GM18907 (cell line): Measurements from ENCODE around the gene CGNL1.

Experiments
- ATAC-seq: cut with Tn5 transposase; IDR thresholded peaks from one replicate; pipeline ENCODE4 v1.9.1; 2021; ENCODE audit warnings: mild to moderate bottlenecking, moderate library complexity; ENCODE audit not compliant: unreplicated experiment

Gene CGNL1

DNA sequence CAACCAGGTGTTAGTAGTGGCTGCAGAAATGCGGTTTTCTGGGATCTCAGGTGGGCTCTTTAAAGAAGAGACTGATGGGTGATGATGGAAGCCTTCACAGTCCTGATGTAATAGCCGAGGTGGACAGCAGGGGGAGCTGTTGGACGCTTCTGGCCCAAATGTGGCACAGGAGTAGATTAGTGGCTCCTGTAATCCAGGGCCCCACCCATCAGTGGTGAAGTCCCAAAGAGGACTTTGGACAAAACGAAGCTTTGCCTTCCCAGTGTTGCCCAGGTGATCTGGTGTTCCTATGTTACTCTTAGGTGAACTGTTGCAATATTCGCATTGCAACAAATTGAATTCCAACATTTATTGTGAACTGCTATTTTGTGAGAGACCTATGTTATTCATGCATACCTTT lies 183.6 kb downstream of the CGNL1 start:
- ATAC-seq, result no peak

DNA sequence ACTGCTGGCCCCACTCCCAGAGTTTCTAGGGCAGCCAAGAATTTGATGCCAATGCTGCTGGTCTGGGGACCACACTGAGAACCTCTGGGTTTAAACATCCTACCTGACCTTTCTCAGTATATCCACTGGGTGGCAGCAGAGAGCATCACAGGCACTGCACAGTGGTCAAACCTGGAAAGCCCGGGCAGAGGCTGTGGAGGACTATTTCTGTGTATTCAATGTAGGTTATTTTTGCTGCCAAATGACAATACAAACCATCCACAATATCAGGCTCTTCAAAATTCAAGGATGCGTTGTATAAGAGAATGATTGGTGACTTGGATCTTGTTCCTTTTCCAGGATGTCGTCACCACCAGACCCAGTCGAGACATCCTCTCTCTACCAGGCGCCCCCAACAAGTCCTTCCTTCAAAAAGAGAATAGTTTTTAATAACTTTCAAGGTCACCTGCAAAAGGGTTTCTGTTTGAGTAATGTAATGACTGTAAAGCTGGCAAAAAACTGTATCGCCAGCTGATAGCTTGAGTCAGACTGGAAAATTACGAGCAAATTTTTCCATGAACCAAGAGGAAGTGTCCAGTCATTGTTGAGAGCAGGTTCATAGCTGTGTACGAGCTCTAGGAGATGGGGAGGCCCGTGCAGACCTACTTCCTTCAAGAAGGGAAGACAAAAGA lies 184.9 kb downstream of the CGNL1 start:
- peak; percentile 85 for ATAC-seq

DNA sequence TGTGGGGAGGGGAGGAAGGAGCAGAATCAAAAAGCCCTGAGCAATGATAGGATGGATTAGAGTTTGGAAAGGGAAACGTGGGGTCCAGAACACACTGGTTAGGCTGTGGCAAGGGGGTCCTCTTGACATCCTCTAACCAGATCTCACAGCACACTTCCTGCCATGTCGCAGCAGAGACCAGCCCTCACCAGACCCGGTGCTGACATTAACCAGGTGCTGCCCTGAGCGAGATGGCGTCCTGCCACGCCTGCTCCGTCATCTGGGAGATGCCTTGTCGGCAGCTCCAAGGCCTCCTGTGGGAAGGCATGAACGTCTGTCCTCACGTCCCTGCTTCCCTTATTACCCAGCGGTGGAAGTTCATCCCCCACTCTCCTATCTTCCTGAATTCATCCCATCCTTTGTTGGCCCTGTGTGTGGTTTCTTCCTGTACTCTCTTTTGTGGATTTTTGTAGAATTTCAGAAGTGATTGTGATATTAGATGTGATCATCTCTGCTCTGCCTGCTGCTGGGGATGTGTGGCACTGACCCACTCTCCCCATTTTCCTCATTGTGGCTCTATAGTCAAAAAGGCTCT lies 186.0 kb downstream of the CGNL1 start:
- ATAC-seq, result no peak

DNA sequence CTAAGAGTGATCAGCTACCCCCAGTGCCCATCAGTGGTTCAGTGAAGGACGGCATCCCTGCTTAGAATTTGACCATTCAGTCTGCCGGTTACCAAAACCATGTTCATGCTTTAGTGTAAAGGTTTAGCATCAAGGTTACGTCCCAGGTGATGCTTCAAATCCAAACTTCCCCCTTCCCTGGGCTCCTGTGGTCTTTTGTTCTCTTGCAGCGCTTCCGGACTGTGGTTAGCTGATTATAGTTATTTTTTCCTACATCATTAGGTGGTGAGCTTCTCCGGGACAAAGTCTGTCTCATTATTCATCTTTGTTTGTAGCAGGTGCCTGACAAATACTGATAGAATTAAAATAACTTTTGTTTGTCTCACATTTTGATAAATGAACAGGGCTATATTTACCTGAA lies 187.1 kb downstream of the CGNL1 start:
- ATAC-seq, result no peak

DNA sequence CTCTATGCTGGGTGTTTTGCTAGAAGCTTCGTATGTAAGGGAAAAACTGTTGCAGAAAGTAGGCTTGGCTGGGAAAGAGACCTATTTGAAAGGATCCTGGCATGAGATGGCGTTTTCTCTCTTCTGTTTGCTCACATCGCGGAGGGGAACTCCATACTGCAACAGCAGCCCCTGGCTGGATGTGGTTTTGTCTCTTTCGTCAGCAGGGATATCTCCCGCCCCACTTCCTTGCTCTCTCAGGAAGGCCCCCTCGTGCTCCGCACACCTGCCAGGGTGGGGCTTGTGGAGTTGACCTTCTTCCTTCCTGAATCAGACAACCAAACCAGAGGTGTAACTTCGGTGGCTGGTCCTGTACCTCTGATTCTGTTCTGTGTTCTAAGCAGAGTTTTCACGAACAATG lies 189.0 kb downstream of the CGNL1 start:
- no peak for ATAC-seq

DNA sequence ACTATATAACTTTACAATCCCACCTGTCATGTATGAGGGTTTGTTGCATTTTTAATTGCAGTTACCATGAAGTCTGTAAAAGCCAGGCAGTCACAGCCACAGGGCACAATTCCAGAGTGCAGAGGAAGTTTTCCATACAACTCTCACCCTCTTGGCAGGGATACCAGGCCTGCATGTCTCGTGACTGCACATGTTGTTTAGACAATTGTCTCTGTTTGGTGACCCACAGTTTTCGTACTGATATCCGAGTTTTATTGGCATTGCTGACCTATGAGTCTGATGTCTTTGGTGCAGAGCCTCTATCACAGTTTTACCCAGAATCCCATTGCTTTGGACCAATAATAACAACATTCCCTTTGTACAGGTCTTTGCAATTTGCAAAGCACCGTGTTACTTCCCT lies 190.5 kb downstream of the CGNL1 start:
- no peak for ATAC-seq

DNA sequence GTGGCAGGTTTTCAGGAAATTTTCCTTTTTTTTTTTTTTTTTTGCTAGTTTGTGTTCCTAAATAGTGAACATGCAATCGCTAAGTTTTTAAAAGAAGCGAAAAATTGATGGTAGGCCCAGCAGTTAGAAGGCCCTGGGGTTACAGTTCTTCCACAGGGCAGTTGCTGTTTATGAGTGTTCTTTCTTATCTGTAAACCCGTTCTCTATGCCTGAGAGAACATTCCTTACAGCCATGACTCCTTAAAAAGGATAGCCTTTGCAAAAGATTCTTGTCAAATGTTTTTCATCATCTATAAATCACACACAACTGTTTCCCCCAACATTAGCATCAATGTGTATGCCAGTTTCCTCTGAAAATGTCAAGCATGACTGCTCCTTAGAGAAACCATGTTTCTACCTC lies 191.6 kb downstream of the CGNL1 start:
- ATAC-seq, result no peak

DNA sequence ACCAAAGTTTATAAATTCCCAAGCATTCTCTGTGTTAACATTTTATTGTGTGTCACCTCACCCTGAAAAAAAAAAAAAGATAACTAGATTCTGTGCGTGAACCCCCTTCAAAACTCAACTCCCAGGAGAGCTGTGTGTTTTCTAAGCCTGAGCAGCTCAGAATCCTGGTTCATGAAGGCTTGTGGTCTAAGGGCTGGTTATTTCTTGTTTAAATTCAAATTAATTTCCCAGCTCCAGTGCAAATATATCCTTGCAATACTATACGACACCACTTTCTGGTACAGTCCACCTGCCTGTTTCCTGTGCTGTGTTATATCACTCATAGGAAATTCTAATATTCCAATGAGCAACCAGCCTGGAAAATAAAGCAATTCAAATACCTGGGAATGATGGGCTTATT lies 192.0 kb downstream of the CGNL1 start:
- ATAC-seq, result no peak

DNA sequence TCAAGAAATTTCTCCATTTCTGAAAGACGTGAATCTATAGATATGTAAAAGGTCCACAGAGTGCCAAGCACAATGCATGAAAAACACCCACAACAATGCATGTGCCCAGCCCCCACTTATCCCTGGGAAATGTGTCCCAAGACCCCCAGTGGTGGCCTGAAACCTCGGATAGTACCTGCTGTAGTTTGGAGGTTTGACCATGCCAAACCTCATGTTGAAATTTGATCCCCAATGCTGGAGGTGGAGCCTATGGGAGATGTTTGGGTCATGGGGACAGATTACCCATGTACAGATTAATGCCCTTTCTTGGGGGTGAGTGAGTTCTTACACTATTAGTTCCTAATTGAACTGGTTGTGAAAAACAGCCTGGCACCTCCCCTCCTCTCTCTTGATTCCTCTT lies 194.0 kb downstream of the CGNL1 start:
- ATAC-seq, result no peak

DNA sequence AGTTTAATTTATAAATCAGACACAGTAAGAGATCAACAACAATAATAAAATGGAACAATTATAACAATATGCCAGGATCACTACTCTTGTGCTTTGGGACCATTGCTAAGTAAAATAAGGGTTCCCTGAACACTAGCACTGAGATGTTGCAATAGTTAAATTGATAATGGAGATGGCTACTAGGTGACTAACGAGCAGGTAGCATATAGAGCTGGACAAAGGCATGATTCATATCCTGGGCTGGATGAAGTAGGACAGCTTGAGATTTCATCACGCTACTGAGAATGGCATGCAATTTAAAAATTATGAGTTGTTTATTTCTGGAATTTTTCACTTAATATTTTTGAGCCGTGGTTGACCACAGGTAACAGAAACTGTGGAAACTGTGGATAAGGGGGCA lies 194.7 kb downstream of the CGNL1 start:
- ATAC-seq, result no peak

DNA sequence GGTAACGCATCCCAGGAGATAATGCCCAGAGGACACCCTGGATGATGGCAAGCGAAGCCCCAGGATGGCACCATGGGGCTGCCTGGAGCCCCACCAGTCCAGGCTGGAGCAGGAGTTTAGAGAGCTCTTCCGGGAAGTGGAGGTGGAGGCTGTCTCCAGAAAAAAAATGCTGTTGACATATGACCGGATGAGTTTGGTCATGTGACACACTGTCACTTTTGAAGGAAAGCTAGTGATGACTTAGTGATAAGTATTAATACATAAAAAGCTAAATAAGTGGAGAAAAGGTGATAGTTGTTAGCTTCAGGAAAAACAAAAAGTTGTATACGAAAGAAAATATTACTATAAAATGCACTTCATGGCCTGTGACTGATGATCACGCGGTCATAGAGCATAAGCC lies 195.4 kb downstream of the CGNL1 start:
- ATAC-seq, result no peak

DNA sequence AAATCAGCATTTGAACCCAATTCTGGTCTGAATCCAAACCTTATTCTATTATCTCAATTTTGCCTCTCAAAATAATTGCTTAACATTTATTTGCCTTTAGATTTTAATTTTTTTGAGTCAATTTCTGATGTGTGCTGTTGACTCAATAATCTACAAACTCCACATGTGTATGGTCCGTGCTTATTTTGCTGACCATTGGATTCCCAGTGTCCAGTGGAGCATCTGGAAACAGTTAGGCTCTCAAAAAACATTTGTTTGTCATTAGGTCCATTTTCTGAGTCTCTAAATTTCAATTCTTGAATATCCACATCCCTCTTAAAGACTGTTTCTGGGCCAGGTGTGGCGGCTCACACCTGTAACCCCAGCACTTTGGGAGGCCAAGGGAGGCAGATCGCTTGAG lies 196.2 kb downstream of the CGNL1 start:
- no peak for ATAC-seq

DNA sequence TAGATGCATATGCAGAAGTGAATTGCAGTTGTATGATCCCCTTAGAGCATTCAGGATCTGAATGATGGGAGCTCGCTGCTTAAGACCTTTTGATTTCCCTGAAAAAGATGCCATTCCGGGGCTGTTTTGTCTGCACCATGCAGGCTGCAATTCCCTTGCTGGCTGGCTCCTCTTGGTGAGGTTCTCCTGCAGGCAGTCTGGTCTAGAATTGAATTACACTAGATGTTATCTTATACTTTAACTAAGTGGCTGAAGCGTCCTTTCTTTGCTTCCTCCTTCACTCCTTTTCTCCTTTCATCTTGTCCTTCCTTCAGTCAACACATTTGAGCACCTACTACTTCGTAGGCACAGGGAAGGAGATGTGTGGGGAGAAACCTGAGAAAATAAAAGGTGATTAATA lies 196.8 kb downstream of the CGNL1 start:
- no peak for ATAC-seq

DNA sequence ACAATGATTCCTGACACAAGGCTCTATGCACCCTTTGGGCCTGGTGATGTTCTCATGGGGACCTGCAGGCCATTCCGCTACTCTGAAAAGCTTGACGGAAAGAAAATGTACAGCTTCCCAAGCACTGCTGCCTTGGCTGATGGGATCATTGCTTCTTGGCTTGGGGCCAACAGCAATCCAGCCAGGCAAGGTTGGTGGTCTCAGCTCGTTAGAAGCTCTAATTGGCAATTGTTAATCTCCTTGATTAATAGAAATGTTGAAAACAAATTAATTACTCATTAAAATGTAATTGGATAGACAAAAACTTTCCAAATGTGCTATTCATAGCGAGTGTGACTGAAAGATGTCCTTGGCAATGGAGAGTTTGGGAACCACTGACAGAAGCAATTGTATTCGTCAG lies 199.1 kb downstream of the CGNL1 start:
- no peak for ATAC-seq

DNA sequence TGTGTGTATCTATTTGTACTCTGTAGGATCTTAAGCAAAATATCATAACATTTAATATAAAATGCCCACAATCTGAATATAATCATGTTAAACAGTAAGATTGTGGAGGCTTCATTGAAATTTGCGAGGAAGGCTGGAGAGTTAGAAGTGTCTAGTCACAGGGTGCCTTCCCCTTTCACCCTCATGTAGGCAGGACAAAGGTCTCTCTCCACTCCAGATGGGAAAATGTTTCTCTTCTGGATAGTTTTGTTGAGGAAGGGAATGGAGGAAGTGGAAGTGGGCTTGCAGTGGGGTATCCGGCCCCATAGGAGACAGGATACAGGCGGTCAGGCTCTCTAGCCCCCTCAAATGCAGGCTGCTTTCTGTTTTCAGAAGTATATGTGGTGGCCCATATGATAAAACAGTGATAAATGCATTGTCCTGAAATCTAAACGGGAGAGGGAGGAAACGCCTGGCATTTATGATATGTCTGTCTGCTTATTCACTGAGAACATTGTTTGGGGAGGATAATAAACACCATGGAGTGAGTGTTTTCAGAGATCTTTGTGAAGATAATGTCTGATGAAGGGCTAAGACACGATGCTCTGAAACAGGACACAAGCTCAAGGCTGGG lies 202.1 kb downstream of the CGNL1 start:
- no peak for ATAC-seq

DNA sequence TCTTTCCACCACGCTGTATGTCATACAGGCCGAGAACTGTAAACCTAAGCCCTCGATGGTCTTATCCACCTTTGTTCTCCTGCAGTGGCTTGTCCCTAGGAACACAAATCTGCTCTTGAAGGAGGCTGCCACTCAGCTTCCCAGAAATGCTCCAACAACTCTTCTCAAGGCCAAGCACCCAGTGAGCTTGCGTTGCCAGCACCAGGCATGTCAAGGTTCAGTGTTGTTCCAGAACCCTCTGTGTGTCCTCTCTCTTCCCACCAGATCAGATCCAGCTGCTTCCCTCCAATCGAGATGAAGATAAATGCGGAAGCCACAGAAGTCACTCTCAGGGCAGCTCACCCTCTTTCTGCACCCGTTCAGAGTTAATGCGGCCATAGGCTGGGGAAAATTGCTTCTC lies 204.1 kb downstream of the CGNL1 start:
- ATAC-seq, result no peak

DNA sequence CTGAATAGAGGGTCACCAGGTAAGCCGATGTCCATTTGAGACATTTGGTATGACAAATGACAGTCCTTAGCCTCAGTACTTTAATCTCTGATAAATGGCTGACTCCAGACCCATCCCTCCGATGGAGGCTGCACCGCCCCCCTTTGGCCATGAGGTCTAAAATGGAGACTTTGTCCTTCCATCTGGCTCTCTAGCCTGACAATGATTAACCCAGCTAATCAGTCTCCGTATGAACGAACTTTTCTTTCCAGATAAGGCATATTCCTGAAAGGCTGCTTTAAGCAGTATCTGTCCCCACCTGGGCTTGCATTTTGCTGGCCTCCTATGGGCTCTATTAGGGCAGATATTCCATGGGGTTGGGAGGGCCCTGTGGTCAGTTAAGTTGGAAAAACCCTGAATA lies 204.6 kb downstream of the CGNL1 start:
- no peak for ATAC-seq

DNA sequence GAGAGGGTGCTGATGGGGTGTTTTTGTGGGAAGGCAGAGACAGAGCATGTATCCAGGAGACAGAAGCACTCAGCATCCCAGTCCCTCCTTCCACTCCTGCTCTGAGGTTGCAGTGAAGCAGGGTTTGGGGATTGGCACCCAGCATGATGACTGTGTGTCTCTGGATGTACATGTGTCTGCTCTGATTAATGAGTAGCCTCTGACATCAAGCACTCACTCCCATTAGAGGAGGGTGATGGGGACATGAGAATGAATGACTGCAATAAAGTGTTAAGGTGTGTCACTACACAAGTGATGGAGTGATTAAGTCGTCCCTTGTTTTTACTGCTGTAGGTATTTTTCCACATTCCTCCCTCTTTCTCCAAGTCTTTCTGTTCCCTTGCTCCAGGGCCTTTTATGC lies 205.8 kb downstream of the CGNL1 start:
- ATAC-seq, result no peak

DNA sequence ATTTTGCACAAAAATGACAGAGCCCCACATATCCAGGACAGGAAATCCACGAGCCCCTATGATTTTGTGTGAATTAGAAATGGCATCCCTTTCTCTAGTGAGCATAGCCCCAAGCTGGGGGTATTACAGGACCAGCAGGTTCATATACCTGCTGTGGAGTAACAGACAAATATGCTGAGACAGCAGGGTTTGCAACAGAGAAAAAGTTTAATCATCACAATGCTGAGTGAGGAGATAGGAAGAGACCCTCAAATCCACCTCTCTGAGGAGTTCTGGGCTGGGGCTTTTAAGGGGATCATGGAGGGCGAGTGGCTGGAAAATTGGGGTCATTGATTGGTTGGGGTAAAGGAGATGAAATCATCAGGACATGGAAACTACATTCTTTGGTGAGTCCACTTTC lies 207.0 kb downstream of the CGNL1 start:
- ATAC-seq, result no peak

DNA sequence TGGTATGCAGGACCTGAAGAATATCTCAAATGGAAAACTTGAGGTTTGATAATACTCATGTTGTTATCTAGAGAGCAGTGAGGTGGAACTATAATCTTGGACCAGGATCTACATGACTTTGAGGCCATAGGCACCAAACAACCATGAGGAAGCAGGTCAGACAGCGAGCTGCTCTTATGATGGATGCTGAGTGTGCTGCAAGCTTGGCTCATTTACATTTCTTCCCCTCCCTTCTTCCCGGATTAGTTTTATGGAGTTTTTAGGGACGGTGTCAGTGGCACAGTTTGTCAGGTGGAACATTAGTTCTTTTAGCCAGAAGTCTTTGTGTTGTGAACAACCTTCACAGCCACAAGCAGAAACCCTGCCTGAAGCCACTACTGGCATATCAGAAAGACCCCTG lies 207.4 kb downstream of the CGNL1 start:
- no peak for ATAC-seq

DNA sequence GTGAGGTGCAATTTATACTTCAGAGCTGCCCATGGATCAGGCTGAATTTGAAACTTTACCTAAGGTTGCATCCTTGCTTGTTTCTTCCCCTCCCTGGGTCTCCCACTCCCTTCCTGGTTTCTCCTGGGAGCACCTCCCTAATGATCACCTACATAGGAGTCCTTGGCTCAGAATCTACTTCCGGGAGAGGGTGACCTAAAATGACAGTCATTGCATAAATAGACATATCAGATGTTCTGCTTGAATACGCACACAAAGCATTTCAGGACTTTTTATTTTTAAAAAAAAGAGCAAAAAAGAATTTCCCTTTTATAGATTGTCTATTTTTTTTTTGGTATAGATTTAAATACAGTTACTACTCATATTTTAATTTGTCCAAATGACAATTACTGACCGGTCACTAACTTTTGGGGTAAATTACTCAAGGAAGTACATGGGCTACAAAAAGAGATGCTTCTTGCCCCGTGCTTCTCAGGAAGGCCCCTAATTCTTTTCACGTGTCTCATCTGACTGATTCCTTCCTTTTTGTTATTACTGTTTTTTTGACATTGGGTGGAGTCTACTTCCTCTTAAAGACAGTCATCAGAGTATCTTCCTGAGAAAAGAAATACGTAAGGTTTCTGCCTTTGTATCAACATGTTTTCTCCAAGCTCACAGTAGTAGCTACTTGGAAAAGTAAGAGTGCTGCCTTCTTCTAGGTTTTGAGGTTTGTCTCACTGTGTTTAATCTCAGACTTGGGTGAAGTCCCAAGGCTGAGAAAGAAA lies 210.5 kb downstream of the CGNL1 start:
- ATAC-seq, result no peak

DNA sequence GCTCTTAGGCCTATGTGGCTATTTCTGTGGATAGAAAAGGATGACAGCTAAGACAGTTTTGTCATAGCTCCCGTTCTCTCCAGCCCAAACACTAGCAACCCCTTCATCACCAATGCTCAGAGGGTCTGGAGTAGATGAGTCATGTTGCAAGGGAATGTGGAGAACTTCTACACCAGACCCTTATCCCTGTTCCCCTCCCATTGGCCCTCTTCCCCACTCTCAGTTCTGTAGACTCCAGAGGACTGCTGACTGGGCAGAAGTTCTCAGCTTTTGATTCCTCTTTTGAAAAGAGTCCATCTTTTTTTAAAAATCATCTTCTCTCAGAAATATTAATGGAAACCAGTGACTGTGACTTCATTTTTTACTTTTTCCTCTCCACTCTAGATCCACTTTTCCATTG lies 213.0 kb downstream of the CGNL1 start:
- no peak for ATAC-seq
